ENCODE results near the gene GAB3.

GAB3 gene

GRCh38 chrX:154727418-154727817 is 23.5 kb downstream of the GAB3 start:
- Histone ChIP-seq H2AK5ac (ENCODE audit: low read depth, low read length) (no peak overlapping the region), H3K4me3 (ENCODE audit: low read length in 2 of 2) (no peak overlapping the region), H3K4ac (ENCODE audit: low read length) (no peak overlapping the region), H3K79me1 (ENCODE audit: low read depth, low read length) (no peaks in the 10 kb centered on the region), H2BK12ac (ENCODE audit: low read length) (no peak overlapping the region), H3K9ac (ENCODE audit: low read depth, low read length, poor library complexity) (no peak overlapping the region), H4K91ac (ENCODE audit: low read depth, low read length, poor library complexity) (no peak overlapping the region), H3K9me3 (replicated peaks in 1 of 2; ENCODE audit: control insufficient read depth in 2 of 2, insufficient read depth in 1 of 2, low read depth in 1 of 2, low read length in 2 of 2) (no peaks in the 10 kb centered on the region), H3K36me3 (replicated peaks in 1 of 2; ENCODE audit: control insufficient read depth in 2 of 2, insufficient read depth in 2 of 2, low read length in 2 of 2) (no peaks in the 10 kb centered on the region), H3K14ac (ENCODE audit: low read length) (no peak overlapping the region), H3K18ac (ENCODE audit: low read length) (no peak overlapping the region), H4K8ac (ENCODE audit: low read depth, low read length) (no peak overlapping the region), H3K4me1 (ENCODE audit: control insufficient read depth in 2 of 2, insufficient read depth in 1 of 2, low read depth in 1 of 2, low read length in 2 of 2) (no peaks in the 10 kb centered on the region), H2AFZ (ENCODE audit: low read length) (no peak overlapping the region), H2BK120ac (ENCODE audit: low read depth, low read length) (no peak overlapping the region), H3K23ac (ENCODE audit: low read depth, low read length, poor library complexity) (no peak overlapping the region), H2BK15ac (ENCODE audit: low read length) (no peak overlapping the region), H3K27me3 (ENCODE audit: control insufficient read depth in 3 of 3, insufficient read depth in 3 of 3, low read depth in 1 of 3, low read length in 3 of 3) (peaks cover 0 to 31% (median 0%) of the 10 kb centered on the region in 3 experiments), H3K27ac (replicated peaks; ENCODE audit: low read length) (no peak overlapping the region), H3K4me2 (ENCODE audit: insufficient read depth, low read length, poor library complexity, severe bottlenecking) (no peak overlapping the region), H2BK5ac (ENCODE audit: low read length) (no peak overlapping the region)
- DNase-seq (ENCODE audit: low spot score): no peak
- WGBS, 2 donors (ENCODE audit: extremely low coverage in 2 of 2, insufficient read length in 2 of 2, insufficient replicate concordance in 1 of 2): no CpG with 5 or more reads among the region's 1 CpG

DNA sequence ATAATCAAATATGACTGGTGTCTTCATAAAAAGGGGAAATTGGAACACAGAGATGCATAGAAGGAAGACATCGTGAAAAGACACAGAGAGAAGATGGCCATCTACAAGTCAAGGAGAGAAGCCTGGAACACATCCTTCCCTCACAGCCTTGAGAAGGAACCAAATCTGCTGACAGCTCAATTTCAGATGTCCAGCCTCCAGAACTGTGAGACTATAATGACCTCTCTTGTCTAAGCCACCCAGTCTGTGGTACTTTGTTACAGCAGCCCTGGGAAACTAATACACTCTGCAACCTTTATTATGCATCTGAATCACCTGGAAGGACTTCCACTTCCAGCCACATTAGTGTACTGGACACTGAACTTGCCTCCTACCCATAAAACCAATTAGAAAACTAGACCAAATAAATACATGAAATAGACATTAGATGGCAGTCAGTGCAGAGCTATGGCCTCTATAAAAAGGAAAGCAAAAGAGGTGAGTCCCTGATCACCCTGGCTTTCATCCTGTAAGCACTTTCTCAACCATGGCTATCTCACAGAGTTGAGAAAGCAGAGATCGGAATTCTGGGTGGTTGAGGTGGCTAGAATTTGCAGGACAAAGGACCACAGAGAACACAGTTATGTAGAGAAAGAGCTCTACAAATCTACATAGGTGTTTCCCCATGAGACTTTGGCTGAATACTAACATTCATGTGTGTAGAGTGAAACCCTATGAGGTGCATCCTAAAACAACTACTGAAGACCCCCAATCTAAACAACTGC is 25.7 kb downstream of the GAB3 start:
- Histone ChIP-seq H3K14ac (ENCODE audit: low read length) (no peak overlapping the region), H3K4ac (ENCODE audit: low read length) (no peak overlapping the region), H3K4me3 (ENCODE audit: low read length in 2 of 2) (no peak overlapping the region), H2BK12ac (ENCODE audit: low read length) (no peak overlapping the region), H4K91ac (ENCODE audit: low read depth, low read length, poor library complexity) (no peak overlapping the region), H2BK15ac (ENCODE audit: low read length) (no peak overlapping the region), H4K8ac (ENCODE audit: low read depth, low read length) (no peak overlapping the region), H3K79me1 (ENCODE audit: low read depth, low read length) (no peaks in the 10 kb centered on the region), H3K9ac (ENCODE audit: low read depth, low read length, poor library complexity) (no peak overlapping the region), H3K4me2 (ENCODE audit: insufficient read depth, low read length, poor library complexity, severe bottlenecking) (no peak overlapping the region), H2BK120ac (ENCODE audit: low read depth, low read length) (no peak overlapping the region), H3K9me3 (replicated peaks in 1 of 2; ENCODE audit: control insufficient read depth in 2 of 2, insufficient read depth in 1 of 2, low read depth in 1 of 2, low read length in 2 of 2) (no peaks in the 10 kb centered on the region), H3K4me1 (ENCODE audit: control insufficient read depth in 2 of 2, insufficient read depth in 1 of 2, low read depth in 1 of 2, low read length in 2 of 2) (no peaks in the 10 kb centered on the region), H2BK5ac (ENCODE audit: low read length) (no peak overlapping the region), H2AK5ac (ENCODE audit: low read depth, low read length) (no peak overlapping the region), H3K27me3 (ENCODE audit: control insufficient read depth in 3 of 3, insufficient read depth in 3 of 3, low read depth in 1 of 3, low read length in 3 of 3) (peaks cover 0 to 20% (median 0%) of the 10 kb centered on the region in 3 experiments), H3K18ac (ENCODE audit: low read length) (no peak overlapping the region), H3K36me3 (replicated peaks in 1 of 2; ENCODE audit: control insufficient read depth in 2 of 2, insufficient read depth in 2 of 2, low read length in 2 of 2) (no peaks in the 10 kb centered on the region), H3K27ac (replicated peaks; ENCODE audit: low read length) (no peak overlapping the region), H3K23ac (ENCODE audit: low read depth, low read length, poor library complexity) (no peak overlapping the region), H2AFZ (ENCODE audit: low read length) (no peak overlapping the region)
- WGBS, 2 donors (ENCODE audit: extremely low coverage in 2 of 2, insufficient read length in 2 of 2, insufficient replicate concordance in 1 of 2): no CpG with 5 or more reads among the region's 2 CpGs
- no peak for DNase-seq (ENCODE audit: low spot score)

- Histone ChIP-seq H3K36me3 (replicated peaks in 1 of 2; ENCODE audit: control insufficient read depth in 2 of 2, insufficient read depth in 2 of 2, low read length in 2 of 2) (no peaks in the 10 kb centered on the region), H3K9ac (ENCODE audit: low read depth, low read length, poor library complexity) (no peak overlapping the region), H2AK5ac (ENCODE audit: low read depth, low read length) (no peak overlapping the region), H4K8ac (ENCODE audit: low read depth, low read length) (no peak overlapping the region), H4K91ac (ENCODE audit: low read depth, low read length, poor library complexity) (no peak overlapping the region), H3K9me3 (replicated peaks in 1 of 2; ENCODE audit: control insufficient read depth in 2 of 2, insufficient read depth in 1 of 2, low read depth in 1 of 2, low read length in 2 of 2) (no peaks in the 10 kb centered on the region), H3K4me1 (ENCODE audit: control insufficient read depth in 2 of 2, insufficient read depth in 1 of 2, low read depth in 1 of 2, low read length in 2 of 2) (no peaks in the 10 kb centered on the region), H3K79me1 (ENCODE audit: low read depth, low read length) (no peaks in the 10 kb centered on the region), H3K27me3 (ENCODE audit: control insufficient read depth in 3 of 3, insufficient read depth in 3 of 3, low read depth in 1 of 3, low read length in 3 of 3) (peaks cover 0 to 5% (median 0%) of the 10 kb centered on the region in 3 experiments), H3K4me3 (ENCODE audit: low read length in 2 of 2) (no peak overlapping the region), H3K27ac (replicated peaks; ENCODE audit: low read length) (no peak overlapping the region), H3K23ac (ENCODE audit: low read depth, low read length, poor library complexity) (no peak overlapping the region), H3K4ac (ENCODE audit: low read length) (no peak overlapping the region), H2BK120ac (ENCODE audit: low read depth, low read length) (no peak overlapping the region), H2AFZ (ENCODE audit: low read length) (no peak overlapping the region), H3K14ac (ENCODE audit: low read length) (no peak overlapping the region), H2BK5ac (ENCODE audit: low read length) (no peak overlapping the region), H3K4me2 (ENCODE audit: insufficient read depth, low read length, poor library complexity, severe bottlenecking) (no peak overlapping the region), H2BK12ac (ENCODE audit: low read length) (no peak overlapping the region), H3K18ac (ENCODE audit: low read length) (no peak overlapping the region), H2BK15ac (ENCODE audit: low read length) (no peak overlapping the region)
- DNase-seq (ENCODE audit: low spot score): no peak
- no CpG with 5 or more reads among the region's 3 CpGs for WGBS, 2 donors (ENCODE audit: extremely low coverage in 2 of 2, insufficient read length in 2 of 2, insufficient replicate concordance in 1 of 2)
Measured at GRCh38 chrX:154721155-154721554, 29.7 kb downstream of the GAB3 start.

DNA sequence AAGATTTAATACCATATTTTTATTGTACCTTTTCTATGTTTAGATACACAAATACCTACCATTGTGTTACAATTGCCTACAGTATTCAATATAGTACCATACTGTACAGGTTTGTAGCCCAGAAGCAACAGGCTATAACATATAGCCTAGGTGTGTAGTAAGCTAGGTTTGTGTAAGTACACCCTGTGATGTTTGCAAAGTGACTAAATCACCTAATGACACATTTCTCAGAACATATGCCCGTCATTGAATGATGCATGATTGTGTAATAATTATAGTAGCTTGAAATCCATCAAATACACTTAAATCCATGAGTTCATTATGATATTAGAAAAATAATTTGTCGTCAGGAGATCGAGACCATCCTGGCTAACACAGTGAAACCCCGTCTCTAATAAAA is 30.8 kb downstream of the GAB3 start:
- no peak overlapping the region for H3K9ac ChIP-seq (ENCODE audit: low read depth, low read length, poor library complexity)
- no peak overlapping the region for H3K23ac ChIP-seq (ENCODE audit: low read depth, low read length, poor library complexity)
- H3K14ac ChIP-seq (ENCODE audit: low read length): no peak overlapping the region
- H2AFZ ChIP-seq (ENCODE audit: low read length): no peak overlapping the region
- no peak for DNase-seq (ENCODE audit: low spot score)
- no peaks in the 10 kb centered on the region for H3K79me1 ChIP-seq (ENCODE audit: low read depth, low read length)
- no peak overlapping the region for H3K4ac ChIP-seq (ENCODE audit: low read length)
- no peaks in the 10 kb centered on the region for H3K36me3 ChIP-seq (replicated peaks in 1 of 2; ENCODE audit: control insufficient read depth in 2 of 2, insufficient read depth in 2 of 2, low read length in 2 of 2)
- no peak overlapping the region for H3K18ac ChIP-seq (ENCODE audit: low read length)
- no CpG with 5 or more reads among the region's 4 CpGs for WGBS, 2 donors (ENCODE audit: extremely low coverage in 2 of 2, insufficient read length in 2 of 2, insufficient replicate concordance in 1 of 2)
- no peak overlapping the region for H4K91ac ChIP-seq (ENCODE audit: low read depth, low read length, poor library complexity)
- no peak overlapping the region for H3K27ac ChIP-seq (replicated peaks; ENCODE audit: low read length)
- H2BK12ac ChIP-seq (ENCODE audit: low read length): no peak overlapping the region
- H2BK15ac ChIP-seq (ENCODE audit: low read length): no peak overlapping the region
- H3K4me2 ChIP-seq (ENCODE audit: insufficient read depth, low read length, poor library complexity, severe bottlenecking): no peak overlapping the region
- no peak overlapping the region for H4K8ac ChIP-seq (ENCODE audit: low read depth, low read length)
- no peak overlapping the region for H2AK5ac ChIP-seq (ENCODE audit: low read depth, low read length)
- no peak overlapping the region for H3K4me3 ChIP-seq (ENCODE audit: low read length in 2 of 2)
- H3K4me1 ChIP-seq (ENCODE audit: control insufficient read depth in 2 of 2, insufficient read depth in 1 of 2, low read depth in 1 of 2, low read length in 2 of 2): no peaks in the 10 kb centered on the region
- H2BK120ac ChIP-seq (ENCODE audit: low read depth, low read length): no peak overlapping the region
- H2BK5ac ChIP-seq (ENCODE audit: low read length): no peak overlapping the region
- H3K9me3 ChIP-seq (replicated peaks in 1 of 2; ENCODE audit: control insufficient read depth in 2 of 2, insufficient read depth in 1 of 2, low read depth in 1 of 2, low read length in 2 of 2): no peaks in the 10 kb centered on the region
- peaks cover 0 to 5% (median 0%) of the 10 kb centered on the region in 3 experiments for H3K27me3 ChIP-seq (ENCODE audit: control insufficient read depth in 3 of 3, insufficient read depth in 3 of 3, low read depth in 1 of 3, low read length in 3 of 3)

Measured in neuronal stem cell (in vitro differentiated cells).